CD4-positive, alpha-beta T cell treated with Interleukin-10 for 1 hour (primary cell): Measurements from ENCODE around the gene TDRD7.

Experiments used
- DNase-seq: peaks from one replicate; pipeline ENCODE4 v3.0.0-alpha.2; 2020

Gene TDRD7

GRCh38 chr9:97507428-97507984 lies 95.6 kb downstream of the TDRD7 start:
- DNase-seq = no peak

- no peak for DNase-seq
These were observed 97.0 kb downstream of the TDRD7 start for GRCh38 chr9:97508852-97509251.

- DNase-seq = no peak
These were observed 99.1 kb downstream of the TDRD7 start for GRCh38 chr9:97510797-97511654.

DNA sequence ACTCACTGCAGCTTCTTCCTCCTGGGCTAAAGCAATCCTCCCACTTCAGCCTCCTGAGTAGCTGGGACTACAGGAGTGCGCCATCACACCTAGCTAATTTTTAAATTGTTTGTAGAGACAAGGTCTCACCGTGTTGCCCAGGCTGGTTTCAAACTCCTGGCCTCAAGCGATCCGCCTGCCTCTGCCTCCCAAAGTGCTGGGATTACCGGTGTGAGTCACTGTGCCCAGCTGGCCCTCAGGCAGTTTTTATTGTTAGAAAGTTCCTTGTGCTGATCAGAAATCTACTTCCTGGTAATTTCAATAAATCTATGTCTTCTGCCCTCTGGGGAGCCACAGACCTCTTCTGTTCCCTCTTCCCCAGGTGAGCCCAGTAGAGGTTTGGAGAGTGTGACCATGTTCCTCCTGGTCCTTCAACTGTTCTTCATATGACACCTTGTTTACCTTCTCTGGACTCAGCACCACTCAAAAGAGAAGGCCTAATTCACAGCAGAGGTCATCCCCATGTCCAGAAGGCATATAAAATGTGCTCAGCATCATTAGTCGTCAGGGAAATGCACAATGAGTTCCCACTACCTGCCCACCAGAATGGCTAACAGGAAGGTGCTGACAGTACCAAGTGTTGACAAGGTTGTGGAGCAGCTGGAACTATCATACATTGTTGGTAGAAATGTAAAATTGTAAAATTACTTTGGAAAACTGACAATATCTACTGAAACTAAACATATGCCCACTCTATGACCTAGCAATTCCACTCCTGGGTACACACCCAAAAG lies 99.9 kb downstream of the TDRD7 start:
- DNase-seq = no peak

- no peak for DNase-seq
These were observed 101.2 kb downstream of the TDRD7 start for GRCh38 chr9:97512966-97513560.

DNA sequence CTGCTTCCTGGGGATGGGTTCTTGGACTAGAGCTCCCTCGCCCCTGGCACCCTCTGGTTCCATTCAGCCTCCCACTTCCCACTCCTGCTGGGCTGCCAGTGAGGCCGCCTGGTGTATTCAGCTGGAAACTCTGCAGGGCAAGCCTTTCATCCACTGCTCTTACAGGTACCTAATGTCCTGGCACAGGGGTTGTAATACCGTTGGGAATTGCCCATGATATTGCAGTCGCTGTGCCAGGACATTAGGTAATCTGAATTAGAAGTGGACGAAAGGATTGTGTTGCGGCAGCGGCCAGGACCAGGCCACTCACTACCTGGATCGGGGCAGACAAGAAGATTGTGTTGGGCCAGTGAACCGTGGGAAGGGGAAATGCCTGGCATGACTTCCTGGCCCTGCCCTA lies 102.6 kb downstream of the TDRD7 start:
- DNase-seq = no peak

- DNase-seq = no peak
These were observed 103.8 kb downstream of the TDRD7 start for GRCh38 chr9:97515662-97516061.

DNA sequence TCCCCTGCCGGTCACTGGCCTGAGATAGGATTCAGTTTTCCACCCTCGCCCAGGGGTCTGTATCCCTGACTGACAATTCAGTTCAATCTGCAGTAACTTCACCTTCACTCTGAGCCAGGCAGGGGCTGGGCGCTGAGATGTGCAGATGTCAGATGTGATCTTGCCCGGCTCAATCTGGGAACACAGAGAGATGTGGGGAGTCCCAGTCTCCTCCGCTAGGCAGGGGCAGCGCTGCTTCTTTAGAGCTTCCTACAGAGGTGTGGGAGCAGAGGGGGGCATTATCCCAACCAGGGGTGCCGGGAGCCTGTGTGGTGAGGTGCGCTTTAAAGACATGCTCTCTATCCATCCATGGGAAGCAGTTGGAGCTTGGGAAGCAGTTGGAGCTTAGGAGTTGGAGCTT lies 104.2 kb downstream of the TDRD7 start:
- no peak for DNase-seq

- no peak for DNase-seq
These were observed 105.6 kb downstream of the TDRD7 start for GRCh38 chr9:97517331-97518089.

DNA sequence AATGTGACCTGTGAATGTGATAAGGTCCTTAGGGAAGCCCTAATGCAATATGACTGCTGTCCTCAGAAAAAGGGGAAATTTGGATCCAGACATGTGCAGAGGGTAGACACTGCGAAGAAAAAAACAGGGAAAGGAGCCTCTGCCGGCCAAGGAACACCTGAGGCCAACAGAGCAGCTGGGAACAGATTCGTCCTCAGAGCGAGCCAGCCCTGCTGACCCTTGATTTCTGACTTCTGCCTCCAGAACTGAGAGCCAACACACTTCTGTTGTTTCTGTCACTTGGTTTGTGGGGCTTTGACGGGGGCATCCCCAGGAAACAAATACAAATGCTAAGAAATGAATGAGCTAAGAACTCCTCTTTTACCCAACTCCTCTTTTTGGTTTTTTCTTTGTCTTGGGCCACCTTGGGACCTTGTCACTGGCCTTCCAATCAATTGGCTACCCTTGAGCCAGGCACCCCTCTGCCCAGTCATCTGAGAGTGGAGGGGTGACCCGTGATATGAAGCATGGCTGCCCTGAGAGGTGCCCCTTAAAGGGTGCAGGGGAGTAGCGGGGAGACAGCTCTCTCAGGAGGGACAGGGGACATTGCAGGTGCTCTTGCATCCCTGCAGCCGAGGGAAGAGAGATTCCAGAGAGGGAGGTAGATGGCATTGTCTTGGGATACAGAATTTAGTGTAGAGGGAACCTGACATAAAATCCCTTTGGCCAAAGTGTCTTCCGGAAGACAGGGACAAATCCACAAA lies 106.4 kb downstream of the TDRD7 start:
- no peak for DNase-seq

GRCh38 chr9:97518909-97519307 lies 107.0 kb downstream of the TDRD7 start:
- no peak for DNase-seq

DNA sequence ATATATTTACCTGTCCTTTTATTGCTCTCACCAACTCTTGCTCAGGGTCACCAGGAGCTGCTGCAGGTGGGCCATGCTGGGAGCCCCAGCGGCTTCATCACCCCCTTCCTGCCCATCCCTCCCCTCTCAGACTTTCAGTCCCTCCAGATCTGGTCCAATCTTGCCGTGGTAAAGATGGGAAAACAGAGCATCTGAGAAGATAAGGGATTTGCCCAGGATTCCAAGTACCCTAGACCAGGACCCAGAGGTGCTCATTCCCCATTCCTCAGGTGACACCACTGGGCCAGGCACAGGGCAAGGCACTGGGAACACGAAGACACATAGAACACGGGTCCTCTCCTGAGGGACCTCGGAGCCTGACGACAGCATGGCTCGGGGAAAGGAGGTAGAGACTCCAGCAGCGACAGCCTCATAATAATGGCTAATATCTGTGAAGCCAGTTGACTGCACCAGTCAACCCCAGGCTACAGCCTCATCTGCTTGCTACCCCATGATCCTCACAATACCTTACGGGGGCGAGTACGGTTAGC lies 107.6 kb downstream of the TDRD7 start:
- DNase-seq = no peak

- no peak for DNase-seq
These were observed 109.9 kb downstream of the TDRD7 start for GRCh38 chr9:97521576-97522333.

- no peak for DNase-seq
These were observed 112.5 kb downstream of the TDRD7 start for GRCh38 chr9:97524424-97524823.

- no peak for DNase-seq
These were observed 113.6 kb downstream of the TDRD7 start for GRCh38 chr9:97525451-97525850.

DNA sequence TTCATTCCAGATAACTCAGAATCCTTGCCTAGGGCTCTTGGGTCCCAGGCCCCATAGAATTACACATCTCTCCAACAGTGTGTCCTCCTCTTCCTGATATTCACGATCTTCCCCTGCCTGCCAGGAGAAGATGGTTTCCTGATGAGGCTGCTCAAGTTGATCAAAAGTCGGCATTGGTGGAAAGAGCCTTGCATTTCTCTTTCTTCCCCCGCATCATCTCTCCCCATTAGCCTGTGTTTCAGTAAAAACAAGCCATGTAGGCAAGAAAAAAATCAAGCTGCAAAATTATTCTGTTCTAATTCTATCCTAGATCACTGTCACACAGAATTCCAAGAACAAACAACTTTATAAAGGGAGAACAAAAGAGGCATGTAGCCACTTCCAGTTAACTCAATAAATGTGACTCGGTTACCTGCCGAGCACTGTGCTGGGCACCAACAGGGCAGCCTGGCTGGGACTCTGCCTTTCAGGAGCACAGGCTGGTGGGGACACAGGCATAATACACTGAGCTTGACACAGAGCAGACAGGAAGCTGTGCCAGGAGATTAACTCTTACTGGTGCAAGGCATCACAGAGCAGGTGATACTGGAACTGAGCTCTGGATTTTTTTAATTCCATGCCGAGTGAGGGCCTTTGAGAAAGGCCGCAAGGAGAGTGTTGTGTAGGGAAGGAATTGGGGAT lies 115.1 kb downstream of the TDRD7 start:
- DNase-seq = no peak

- no peak for DNase-seq
These were observed 116.0 kb downstream of the TDRD7 start for GRCh38 chr9:97527626-97528528.

DNA sequence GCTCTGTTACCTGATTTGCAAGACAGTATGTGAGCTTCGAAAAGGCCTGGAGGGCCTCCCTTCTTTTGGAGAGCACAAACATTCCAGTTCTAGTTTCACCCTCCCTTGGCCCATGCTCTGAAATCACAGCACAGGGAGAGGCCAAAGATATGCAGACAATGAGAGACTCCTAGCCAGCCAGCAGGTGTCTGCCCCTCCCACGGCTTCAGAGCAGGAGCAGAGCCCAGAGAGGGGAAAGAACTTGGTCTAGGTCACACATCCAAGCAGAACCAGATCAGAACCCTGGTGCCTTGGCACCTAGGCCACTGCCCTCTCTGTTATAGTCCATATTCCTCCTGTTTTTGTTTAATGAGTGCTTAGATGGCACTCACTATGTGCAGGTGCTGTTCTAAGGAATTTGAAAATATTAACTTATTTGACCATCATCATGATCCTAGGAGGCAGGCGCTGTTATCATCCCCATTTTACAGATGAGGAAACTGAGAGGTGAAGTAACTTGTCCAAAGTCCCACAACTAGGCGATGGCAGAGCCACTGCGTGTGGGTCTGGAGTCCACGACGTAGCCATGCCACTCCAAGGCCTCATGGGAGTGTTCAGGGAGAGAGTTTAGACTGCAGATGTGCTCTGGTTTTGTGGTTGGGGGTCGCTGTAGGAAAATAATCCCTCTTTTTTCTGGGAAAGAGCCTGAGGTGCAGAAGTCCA lies 116.8 kb downstream of the TDRD7 start:
- DNase-seq = no peak
